Chondrocyte (in vitro differentiated cells): ENCODE measurements around the gene NRXN3. TPM values are rescaled to one million over a fixed set of nuclear protein-coding genes. Genes with fewer than 3 reads are reported as not detected.

Source experiments
- DNase-seq: peaks from one replicate; pipeline ENCODE4 v3.0.0; 2021; ENCODE audit warnings: mixed read lengths, low spot score
- H3K27ac Mint-ChIP-seq: one replicate; pipeline ENCODE4 v1.8.0; 2021; ENCODE audit warnings: mild to moderate bottlenecking, moderate library complexity, mixed read lengths; ENCODE audit not compliant: unreplicated experiment
- H3K27me3 Mint-ChIP-seq: 2 replicates; pipeline ENCODE4 v1.8.0; 2021; ENCODE audit warnings: low read depth, mixed read lengths
- H3K36me3 Mint-ChIP-seq: 2 replicates; pipeline ENCODE4 v1.8.0; 2021; ENCODE audit warnings: low read depth, mixed read lengths
- H3K4me1 Mint-ChIP-seq: 2 replicates; pipeline ENCODE4 v1.8.0; 2021; ENCODE audit warnings: low read depth, mild to moderate bottlenecking, mixed read lengths
- H3K4me3 Mint-ChIP-seq: one replicate; pipeline ENCODE4 v1.8.0; 2021; ENCODE audit warnings: mild to moderate bottlenecking, moderate library complexity, mixed read lengths; ENCODE audit not compliant: unreplicated experiment
- H3K9me3 Mint-ChIP-seq: 2 replicates; pipeline ENCODE4 v1.8.0; 2021; ENCODE audit warnings: low read depth, mixed read lengths
- total RNA-seq: library from RNA; stranded (reverse); gene quantifications from 3 replicates; pipeline ENCODE4 v1.2.1, GENCODE V29; 2021
- TF ChIP-seq, protein P1 (sequence below): fragments of 200-600 bp; sonication (generic); IDR thresholded peaks from 2 replicates; pipeline ENCODE4 v1.5.0; 2021; ENCODE audit warnings: antibody characterized with exemption, mild to moderate bottlenecking, moderate library complexity

The NRXN3 gene
- total RNA-seq, 1 donor from 2014 or later: 7.9 TPM

DNA sequence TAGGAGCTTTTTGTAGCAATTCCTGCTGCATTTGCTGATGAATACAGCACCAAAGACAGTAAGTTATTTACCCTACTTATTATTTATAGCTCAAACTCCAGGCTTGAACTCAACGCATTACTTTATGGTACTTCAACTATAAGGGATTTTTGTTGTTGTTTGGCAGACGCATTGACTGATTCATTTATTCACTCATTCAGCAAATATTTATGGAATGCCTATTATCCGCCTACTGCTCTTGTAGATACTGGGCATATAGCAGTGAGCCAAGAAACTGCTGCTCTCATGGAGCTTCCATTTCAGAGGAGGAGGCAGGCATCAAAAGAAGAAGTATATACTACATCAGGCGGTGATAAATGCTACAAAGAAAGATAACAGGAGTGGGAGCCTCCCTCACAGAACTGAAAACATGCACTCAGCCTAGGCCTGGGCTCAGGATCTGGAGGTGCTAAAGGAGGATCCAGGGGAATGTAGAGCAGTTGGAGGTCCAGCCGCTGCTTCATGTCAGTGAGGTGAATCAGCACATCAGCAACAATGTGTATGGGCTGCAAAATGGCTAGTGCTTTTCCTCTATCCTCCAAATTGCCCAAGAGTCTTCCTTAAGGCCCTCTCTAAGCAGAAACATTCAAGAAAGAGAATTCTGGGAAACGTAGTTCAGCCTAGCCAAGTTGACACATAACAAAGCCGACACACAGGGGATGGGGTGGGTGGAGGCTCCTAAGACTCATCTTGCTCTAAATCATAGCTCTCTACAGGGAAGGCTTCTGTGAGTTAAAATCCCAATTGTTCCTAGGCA lies 157.5 kb downstream of the NRXN3 start:
- H3K4me1 Mint-ChIP-seq: no peaks in the 10 kb centered on the region
- no peak for DNase-seq
- H3K36me3 Mint-ChIP-seq: no peaks in the 10 kb centered on the region
- H3K4me3 Mint-ChIP-seq: no peak overlapping the region
- no peak overlapping the region for H3K27ac Mint-ChIP-seq
- peaks cover 2% of the 10 kb centered on the region for H3K9me3 Mint-ChIP-seq
- TF ChIP-seq, protein P1, sequence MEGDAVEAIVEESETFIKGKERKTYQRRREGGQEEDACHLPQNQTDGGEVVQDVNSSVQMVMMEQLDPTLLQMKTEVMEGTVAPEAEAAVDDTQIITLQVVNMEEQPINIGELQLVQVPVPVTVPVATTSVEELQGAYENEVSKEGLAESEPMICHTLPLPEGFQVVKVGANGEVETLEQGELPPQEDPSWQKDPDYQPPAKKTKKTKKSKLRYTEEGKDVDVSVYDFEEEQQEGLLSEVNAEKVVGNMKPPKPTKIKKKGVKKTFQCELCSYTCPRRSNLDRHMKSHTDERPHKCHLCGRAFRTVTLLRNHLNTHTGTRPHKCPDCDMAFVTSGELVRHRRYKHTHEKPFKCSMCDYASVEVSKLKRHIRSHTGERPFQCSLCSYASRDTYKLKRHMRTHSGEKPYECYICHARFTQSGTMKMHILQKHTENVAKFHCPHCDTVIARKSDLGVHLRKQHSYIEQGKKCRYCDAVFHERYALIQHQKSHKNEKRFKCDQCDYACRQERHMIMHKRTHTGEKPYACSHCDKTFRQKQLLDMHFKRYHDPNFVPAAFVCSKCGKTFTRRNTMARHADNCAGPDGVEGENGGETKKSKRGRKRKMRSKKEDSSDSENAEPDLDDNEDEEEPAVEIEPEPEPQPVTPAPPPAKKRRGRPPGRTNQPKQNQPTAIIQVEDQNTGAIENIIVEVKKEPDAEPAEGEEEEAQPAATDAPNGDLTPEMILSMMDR: no peak
- peaks cover 2% of the 10 kb centered on the region for H3K27me3 Mint-ChIP-seq

GRCh38 chr14:78329371-78329770 lies 159.2 kb downstream of the NRXN3 start:
- Mint-ChIP-seq H3K4me3 (no peak overlapping the region), H3K27ac (no peak overlapping the region), H3K27me3 (peaks cover 2% of the 10 kb centered on the region), H3K36me3 (no peaks in the 10 kb centered on the region), H3K4me1 (no peaks in the 10 kb centered on the region), H3K9me3 (peaks cover 2% of the 10 kb centered on the region)
- TF ChIP-seq, protein P1: no peak
- no peak for DNase-seq

GRCh38 chr14:78335531-78335930 lies 165.4 kb downstream of the NRXN3 start:
- no peak for DNase-seq
- Mint-ChIP-seq H3K4me3 (no peak overlapping the region), H3K27ac (no peak overlapping the region), H3K9me3 (no peaks in the 10 kb centered on the region), H3K36me3 (no peaks in the 10 kb centered on the region), H3K27me3 (no peaks in the 10 kb centered on the region), H3K4me1 (no peaks in the 10 kb centered on the region)
- TF ChIP-seq, protein P1: no peak

DNA sequence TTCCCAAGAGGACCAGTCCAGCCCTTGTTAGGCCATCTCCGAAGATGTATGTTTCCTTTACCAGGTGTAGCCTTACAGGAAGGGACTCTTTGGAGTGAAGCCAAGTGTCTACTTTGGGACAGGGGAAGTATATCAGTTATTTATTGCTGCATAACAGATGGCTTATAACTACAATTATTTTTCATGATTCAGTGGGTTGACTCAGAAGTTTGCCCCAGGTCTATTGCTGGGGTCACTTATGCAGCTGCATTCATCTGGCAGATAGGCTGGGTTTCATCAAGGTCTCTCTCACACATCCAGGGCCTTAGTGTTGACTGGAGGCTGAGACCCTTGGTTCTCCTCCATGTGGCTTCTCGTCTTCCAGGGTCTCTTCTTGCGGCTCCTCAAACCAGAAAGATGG lies 170.1 kb downstream of the NRXN3 start:
- DNase-seq: no peak
- H3K4me3 Mint-ChIP-seq: no peak overlapping the region
- H3K36me3 Mint-ChIP-seq: no peaks in the 10 kb centered on the region
- peaks cover 2% of the 10 kb centered on the region for H3K27me3 Mint-ChIP-seq
- TF ChIP-seq, protein P1: no peak
- no peaks in the 10 kb centered on the region for H3K9me3 Mint-ChIP-seq
- no peak overlapping the region for H3K27ac Mint-ChIP-seq
- H3K4me1 Mint-ChIP-seq: no peaks in the 10 kb centered on the region

DNA sequence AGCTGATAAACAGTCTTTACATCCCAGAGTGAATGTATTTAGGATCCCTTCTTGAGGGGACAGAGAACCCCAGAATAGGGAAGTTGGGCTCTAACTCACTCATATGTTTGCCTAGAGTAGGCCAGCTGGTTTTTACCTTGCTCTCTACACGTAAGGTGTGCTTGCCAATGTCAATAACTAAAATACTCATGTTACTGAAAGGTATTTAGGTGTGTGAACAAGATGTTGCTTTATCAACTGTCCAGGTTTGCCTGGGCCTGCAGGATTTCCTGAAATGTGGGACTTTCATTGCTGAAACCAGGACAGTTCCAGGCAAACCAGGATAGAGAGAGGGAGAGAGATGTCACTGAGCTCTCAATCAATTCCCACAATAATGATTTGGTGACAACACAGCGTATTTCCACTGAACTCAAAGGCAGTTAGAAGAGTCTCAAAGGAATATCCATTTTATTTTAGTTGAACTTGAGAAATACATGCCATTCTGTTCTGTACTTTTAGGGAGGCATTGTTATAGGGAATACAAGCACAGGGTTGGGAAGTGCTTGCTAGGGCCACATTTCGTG lies 171.7 kb downstream of the NRXN3 start:
- H3K9me3 Mint-ChIP-seq: no peaks in the 10 kb centered on the region
- H3K27me3 Mint-ChIP-seq: peaks cover 2% of the 10 kb centered on the region
- no peak for DNase-seq
- H3K4me3 Mint-ChIP-seq: no peak overlapping the region
- TF ChIP-seq, protein P1: no peak
- no peak overlapping the region for H3K27ac Mint-ChIP-seq
- H3K36me3 Mint-ChIP-seq: no peaks in the 10 kb centered on the region
- no peaks in the 10 kb centered on the region for H3K4me1 Mint-ChIP-seq
